ENCODE results near the gene SDHB. TPM values are rescaled to one million over a fixed set of nuclear protein-coding genes. Genes with fewer than 3 reads are reported as not detected.

SDHB gene
- total RNA-seq, 3 donors from 2014 or later, result 80.6 to 106 (median 97.7) TPM

- no peak overlapping the region for H3K4me3 ChIP-seq
- peak overlapping the region; percentile 68 to 76 for H3K27ac ChIP-seq
- TF ChIP-seq CTCF (IDR thresholded peaks at IDR 0.05), result no peak
- peak in 2 of 3 donors; percentile 14 to 21 for TF ChIP-seq POLR2AphosphoS5 (IDR thresholded peaks at IDR 0.05)
- H3K4me1 ChIP-seq, result peaks cover 0 to 10% of the 10 kb centered on the region in 2 donors
- no peaks in the 10 kb centered on the region for H3K9me3 ChIP-seq
- peak in 1 of 2 donors; percentile 56 for DNase-seq (ENCODE audit: low spot score in 2 of 2)
- H3K27me3 ChIP-seq, result no peaks in the 10 kb centered on the region
- H3K36me3 ChIP-seq, result no peaks in the 10 kb centered on the region
- intact Hi-C loops (cut with DNase I; ENCODE audit: low total_unique reads), result no loop called here
These were observed 25.1 kb downstream of the SDHB start for GRCh38 chr1:17028662-17029188.

GRCh38 chr1:17027900-17028299, 25.9 kb downstream of the SDHB start:
- Histone ChIP-seq H3K27ac (peak overlapping the region; percentile 68 to 76), H3K4me1 (peaks cover 0 to 10% of the 10 kb centered on the region in 2 donors), H3K9me3 (no peaks in the 10 kb centered on the region), H3K27me3 (no peaks in the 10 kb centered on the region), H3K36me3 (no peaks in the 10 kb centered on the region), H3K4me3 (no peak overlapping the region)
- TF ChIP-seq CTCF (IDR thresholded peaks at IDR 0.05) (no peak), POLR2AphosphoS5 (IDR thresholded peaks at IDR 0.05) (no peak), POLR2A (IDR thresholded peaks at IDR 0.05) (no peak)
- peak in 1 of 2 donors; percentile 71 for DNase-seq (ENCODE audit: low spot score in 2 of 2)
- intact Hi-C loops (cut with DNase I; ENCODE audit: low total_unique reads), result no loop called here

GRCh38 chr1:17027403-17027802, 26.4 kb downstream of the SDHB start:
- H3K4me3 ChIP-seq, result no peak overlapping the region
- H3K27me3 ChIP-seq, result no peaks in the 10 kb centered on the region

GRCh38 chr1:17024721-17025120, 29.1 kb downstream of the SDHB start:
- no peak for TF ChIP-seq POLR2AphosphoS5 (IDR thresholded peaks at IDR 0.05)
- H3K27me3 ChIP-seq, result no peaks in the 10 kb centered on the region
- H3K4me3 ChIP-seq, result no peak overlapping the region
- no peak overlapping the region for H3K27ac ChIP-seq
- no peaks in the 10 kb centered on the region for H3K9me3 ChIP-seq
- no peak for DNase-seq (ENCODE audit: low spot score in 2 of 2)
- H3K4me1 ChIP-seq, result peaks cover 0 to 10% of the 10 kb centered on the region in 2 donors
- intact Hi-C loops (cut with DNase I; ENCODE audit: low total_unique reads), result no loop called here
- H3K36me3 ChIP-seq, result no peaks in the 10 kb centered on the region

More at GRCh38 chr1:17027403-17027802, 26.4 kb downstream of the SDHB start:
- DNase-seq (ENCODE audit: low spot score in 2 of 2), result peak in 1 of 2 donors; percentile 39
- H3K9me3 ChIP-seq, result no peaks in the 10 kb centered on the region
- H3K36me3 ChIP-seq, result no peaks in the 10 kb centered on the region
- intact Hi-C loops (cut with DNase I; ENCODE audit: low total_unique reads), result no loop called here
- H3K27ac ChIP-seq, result peak overlapping the region; percentile 68 to 76
- peaks cover 0 to 10% of the 10 kb centered on the region in 2 donors for H3K4me1 ChIP-seq
- TF ChIP-seq CTCF (IDR thresholded peaks at IDR 0.05) (no peak), POLR2A (IDR thresholded peaks at IDR 0.05) (no peak), POLR2AphosphoS5 (IDR thresholded peaks at IDR 0.05) (no peak)

GRCh38 chr1:17023573-17023972, 30.3 kb downstream of the SDHB start:
- Histone ChIP-seq H3K4me3 (no peak overlapping the region), H3K4me1 (peaks cover 0 to 8% of the 10 kb centered on the region in 2 donors), H3K27ac (no peak overlapping the region), H3K9me3 (no peaks in the 10 kb centered on the region), H3K27me3 (no peaks in the 10 kb centered on the region), H3K36me3 (peaks cover 3% of the 10 kb centered on the region)
- intact Hi-C loops (cut with DNase I; ENCODE audit: low total_unique reads), result no loop called here
- DNase-seq (ENCODE audit: low spot score in 2 of 2), result no peak
- no peak for TF ChIP-seq POLR2AphosphoS5 (IDR thresholded peaks at IDR 0.05)

- peaks cover 6% of the 10 kb centered on the region for H3K36me3 ChIP-seq
- no peak overlapping the region for H3K27ac ChIP-seq
- H3K4me1 ChIP-seq, result peaks cover 0 to 3% of the 10 kb centered on the region in 2 donors
These were observed 30.7 kb downstream of the SDHB start for GRCh38 chr1:17023102-17023501.

More at GRCh38 chr1:17023102-17023501, 30.7 kb downstream of the SDHB start:
- Histone ChIP-seq H3K27me3 (no peaks in the 10 kb centered on the region), H3K9me3 (no peaks in the 10 kb centered on the region), H3K4me3 (no peak overlapping the region)
- intact Hi-C loops (cut with DNase I; ENCODE audit: low total_unique reads), result no loop called here
- no peak for TF ChIP-seq POLR2A (IDR thresholded peaks at IDR 0.05)
- DNase-seq (ENCODE audit: low spot score in 2 of 2), result no peak

Data from breast epithelium (tissue), 4 donors.